Caco-2 (cell line): Measurements from ENCODE around the gene HMGB3. TPM values are rescaled to one million over a fixed set of nuclear protein-coding genes. Genes with fewer than 3 reads are reported as not detected.
A peak's percentile ranks its signal among the peaks of the same experiment; 100 is the strongest.

Experiments used
- BruUV-seq: library from RNA; stranded (reverse); fragments of 400-500 nt; replicated peaks from 2 replicates; lab custom pipeline; 2021; lab: Mats Ljungman, UMichigan
- CTCF ChIA-PET: fragments of 300-600 bp; sonication (Branson Sonifier 250); formaldehyde crosslinking; loops from one replicate; lab custom pipeline; 2022; ENCODE audit warnings: antibody characterized with exemption; lab: Charles Lee
- POLR2A ChIA-PET: fragments of 300-600 bp; sonication (Branson Sonifier 250); formaldehyde crosslinking; loops from one replicate; lab custom pipeline; 2022; ENCODE audit warnings: antibody characterized with exemption; lab: Charles Lee
- DNase-seq, 2 experiments: peaks; one replicate each; pipeline versions ENCODE4 v3.0.0 to v3.0.0-alpha.2; 2020 to 2022
- H3K27me3 ChIP-seq: replicated peaks from 2 replicates; pipeline ENCODE4 v1.6.0; 2011; ENCODE audit warnings: low read length; ENCODE audit not compliant: control insufficient read depth, insufficient read depth
- H3K36me3 ChIP-seq: 2 replicates; pipeline ENCODE4 v1.5.1; 2011; ENCODE audit warnings: low read length; ENCODE audit not compliant: control insufficient read depth, insufficient read depth
- H3K4me1 ChIP-seq: fragments of 250-450 bp; sonication (Bioruptor Pico); 2 replicates; pipeline ENCODE4 v1.5.1; 2020; ENCODE audit warnings: mild to moderate bottlenecking
- H3K4me3 ChIP-seq: 2 replicates; pipeline ENCODE4 v1.5.1; 2011; ENCODE audit warnings: low read depth, mild to moderate bottlenecking, control low read depth, low read length
- H3K9me3 ChIP-seq: fragments of 250-450 bp; sonication (Bioruptor Pico); 2 replicates; pipeline ENCODE4 v1.5.1; 2020; ENCODE audit warnings: mild to moderate bottlenecking, moderate library complexity
- H3K27ac Mint-ChIP-seq: one replicate; pipeline ENCODE4 v1.8.0; 2022; ENCODE audit warnings: mixed read lengths; ENCODE audit not compliant: unreplicated experiment
- H3K27me3 Mint-ChIP-seq: one replicate; pipeline ENCODE4 v1.8.0; 2022; ENCODE audit warnings: mixed read lengths; ENCODE audit not compliant: insufficient read depth, unreplicated experiment
- H3K36me3 Mint-ChIP-seq: one replicate; pipeline ENCODE4 v1.8.0; 2022; ENCODE audit warnings: mild to moderate bottlenecking, mixed read lengths; ENCODE audit not compliant: insufficient read depth, unreplicated experiment
- H3K4me1 Mint-ChIP-seq: one replicate; pipeline ENCODE4 v1.8.0; 2022; ENCODE audit warnings: low read depth, mixed read lengths; ENCODE audit not compliant: unreplicated experiment
- H3K4me3 Mint-ChIP-seq: one replicate; pipeline ENCODE4 v1.8.0; 2022; ENCODE audit warnings: mild to moderate bottlenecking, moderate library complexity, mixed read lengths; ENCODE audit not compliant: unreplicated experiment
- H3K9me3 Mint-ChIP-seq: one replicate; pipeline ENCODE4 v1.8.0; 2022; ENCODE audit warnings: mixed read lengths; ENCODE audit not compliant: unreplicated experiment
- CTCF ChIP-seq, 2 experiments: fragments of 200-600 bp in 1 of 2; IDR thresholded peaks; 1 replicate in 1 of 2; 2 replicates in 1 of 2; pipeline versions ENCODE4 v1.5.1 to v1.8.0; 2011 to 2022; ENCODE audit warnings: antibody characterized with exemption in 1 of 2, control low read depth in 1 of 2, inconsistent platforms in 1 of 2, low read depth in 1 of 2, low read length in 1 of 2, mild to moderate bottlenecking in 1 of 2, moderate library complexity in 1 of 2; ENCODE audit not compliant: insufficient read depth in 1 of 2, severe bottlenecking in 1 of 2, unreplicated experiment in 1 of 2
- intact Hi-C: fragments of 100-400 bp; cut with micrococcal nuclease; formaldehyde crosslinking; loops from one replicate; pipeline ENCODE4 v1.10.0; 2022; ENCODE audit not compliant: unreplicated experiment
- total RNA-seq: library from RNA; stranded (reverse); gene quantifications from 2 replicates; pipeline ENCODE4 v1.2.3, GENCODE V29; 2022

Gene HMGB3
- total RNA-seq, 1 experiment from 2014 or later, result 115 TPM

DNA sequence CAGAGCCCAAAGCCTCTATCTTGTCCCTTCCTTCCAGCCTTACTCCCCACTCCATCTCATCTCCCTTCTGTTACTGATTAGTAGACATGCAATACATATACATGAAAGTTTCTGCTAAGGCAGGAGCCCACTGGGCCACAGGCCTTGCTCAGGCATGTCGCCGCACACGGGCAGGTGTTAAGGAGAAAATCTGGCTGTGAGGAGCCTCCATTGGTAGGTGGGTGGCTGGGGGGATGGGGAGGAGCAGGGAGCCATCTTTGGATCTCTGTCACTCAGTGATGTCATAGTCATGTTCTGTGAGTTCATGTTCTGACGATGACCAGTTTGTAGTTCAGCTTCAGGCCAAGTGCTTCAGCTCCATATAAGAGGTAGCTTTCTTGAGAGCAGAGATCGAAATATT lies 2.9 kb upstream of the HMGB3 start:
- no peaks in the 10 kb centered on the region for H3K4me1 Mint-ChIP-seq
- H3K36me3 ChIP-seq, result no peaks in the 10 kb centered on the region
- DNase-seq, result no peak
- no peaks in the 10 kb centered on the region for H3K36me3 Mint-ChIP-seq
- no peak overlapping the region for H3K4me3 Mint-ChIP-seq
- H3K27me3 ChIP-seq, result no peaks in the 10 kb centered on the region
- H3K9me3 Mint-ChIP-seq, result no peaks in the 10 kb centered on the region
- no peaks in the 10 kb centered on the region for H3K9me3 ChIP-seq
- no peak overlapping the region for H3K4me3 ChIP-seq
- POLR2A ChIA-PET, result no interaction called here
- BruUV-seq, result no TSS peak
- no peaks in the 10 kb centered on the region for H3K4me1 ChIP-seq
- CTCF ChIA-PET, result no interaction called here
- no peaks in the 10 kb centered on the region for H3K27me3 Mint-ChIP-seq
- TF ChIP-seq CTCF (IDR thresholded peaks at IDR 0.05; ENCODE audit: insufficient read depth in 1 of 2, low read depth in 1 of 2, low read length in 1 of 2, severe bottlenecking in 1 of 2, unreplicated experiment in 1 of 2), result no peak
- intact Hi-C loops, result loop anchor here (5.0 kb wide), 1 partner anchor 102 kb away; no protein-coding TSS in a partner anchor
- H3K27ac Mint-ChIP-seq, result no peak overlapping the region

DNA sequence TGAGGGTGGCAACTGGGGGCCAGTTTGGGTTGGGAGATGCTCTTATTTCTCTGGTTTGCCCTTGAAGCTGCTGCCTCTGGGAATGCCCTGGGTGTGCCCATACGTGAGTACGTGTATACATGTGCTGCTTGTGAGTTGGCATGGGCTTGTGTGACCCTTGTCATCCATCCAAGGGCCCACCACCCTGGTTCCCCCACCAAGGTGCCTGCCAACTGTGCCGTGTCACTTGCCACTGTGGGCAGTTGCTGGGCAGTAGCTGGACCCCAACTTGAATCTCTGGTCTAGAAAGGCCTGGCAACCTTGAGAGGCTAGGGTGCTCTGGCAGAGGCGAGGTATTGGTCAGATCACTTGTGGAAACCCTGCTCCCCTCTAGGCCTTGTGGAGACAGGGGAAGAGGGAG lies 2.4 kb upstream of the HMGB3 start:
- intact Hi-C loops, result loop anchor here (5.0 kb wide), 1 partner anchor 102 kb away; no protein-coding TSS in a partner anchor
- Mint-ChIP-seq H3K27ac (no peak overlapping the region), H3K4me3 (no peak overlapping the region), H3K9me3 (no peaks in the 10 kb centered on the region), H3K4me1 (no peaks in the 10 kb centered on the region), H3K36me3 (no peaks in the 10 kb centered on the region), H3K27me3 (no peaks in the 10 kb centered on the region)
- no peaks in the 10 kb centered on the region for H3K36me3 ChIP-seq
- H3K4me1 ChIP-seq, result no peaks in the 10 kb centered on the region
- no peaks in the 10 kb centered on the region for H3K9me3 ChIP-seq
- no peak for DNase-seq
- H3K27me3 ChIP-seq, result no peaks in the 10 kb centered on the region
- TF ChIP-seq CTCF (IDR thresholded peaks at IDR 0.05; ENCODE audit: insufficient read depth in 1 of 2, low read depth in 1 of 2, low read length in 1 of 2, severe bottlenecking in 1 of 2, unreplicated experiment in 1 of 2), result no peak
- no TSS peak for BruUV-seq
- H3K4me3 ChIP-seq, result no peak overlapping the region
- CTCF ChIA-PET, result no interaction called here
- POLR2A ChIA-PET, result no interaction called here

GRCh38 chrX:150982235-150982787 lies 824 bp upstream of the HMGB3 start:
- H3K27me3 Mint-ChIP-seq, result no peaks in the 10 kb centered on the region
- no peak for TF ChIP-seq CTCF (IDR thresholded peaks at IDR 0.05; ENCODE audit: insufficient read depth in 1 of 2, low read depth in 1 of 2, low read length in 1 of 2, severe bottlenecking in 1 of 2, unreplicated experiment in 1 of 2)
- ChIA-PET CTCF (interaction anchor here (1.5 kb wide), 1 partner anchor 210 kb away, joined by 4 read pairs; no protein-coding TSS in a partner anchor), POLR2A (interaction anchor here (0.7 kb wide), 1 partner anchor 289 kb away, joined by 3 read pairs; no protein-coding TSS in a partner anchor)
- no peak overlapping the region for H3K27ac Mint-ChIP-seq
- BruUV-seq, result TSS peak; percentile 79
- Histone ChIP-seq H3K36me3 (no peaks in the 10 kb centered on the region), H3K4me1 (no peaks in the 10 kb centered on the region), H3K27me3 (no peaks in the 10 kb centered on the region), H3K9me3 (no peaks in the 10 kb centered on the region), H3K4me3 (peak overlapping the region; percentile 58)
- intact Hi-C loops, result loop anchor here (2.0 to 5.0 kb wide), 2 partner anchors 84 to 100 kb away; partner anchors contain the start of gene CD99L2
- H3K4me3 Mint-ChIP-seq, result peak overlapping the region; percentile 67
- H3K9me3 Mint-ChIP-seq, result no peaks in the 10 kb centered on the region
- DNase-seq, result no peak
- peaks cover 6% of the 10 kb centered on the region for H3K36me3 Mint-ChIP-seq
- no peaks in the 10 kb centered on the region for H3K4me1 Mint-ChIP-seq
